ENCODE data around the gene MTPN. TPM values are rescaled to one million over a fixed set of nuclear protein-coding genes. Genes with fewer than 3 reads are reported as not detected.

The MTPN gene
- total RNA-seq, 1 donor from 2014 or later, result 67.9 TPM

GRCh38 chr7:135978624-135979023, 1.5 kb upstream of the MTPN start:
- Histone ChIP-seq H3K4me3 (no peak overlapping the region), H3K36me3 (no peaks in the 10 kb centered on the region), H3K9me3 (replicated peaks) (no peaks in the 10 kb centered on the region), H3K27me3 (ENCODE audit: low read depth) (no peaks in the 10 kb centered on the region), H3K4me1 (peaks cover 64% of the 10 kb centered on the region), H3K27ac (replicated peaks) (no peak overlapping the region)
- intact Hi-C loops (cut with micrococcal nuclease), result no loop called here
- DNase-seq, result no peak
- no peak for TF ChIP-seq CTCF (IDR thresholded peaks at IDR 0.05; ENCODE audit: borderline replicate concordance)

GRCh38 chr7:135977742-135978066, 545 bp upstream of the MTPN start:
- Histone ChIP-seq H3K36me3 (no peaks in the 10 kb centered on the region), H3K4me1 (peaks cover 73% of the 10 kb centered on the region), H3K27ac (replicated peaks) (peak overlapping the region; percentile 92), H3K27me3 (ENCODE audit: low read depth) (no peaks in the 10 kb centered on the region), H3K4me3 (peak overlapping the region; percentile 93), H3K9me3 (replicated peaks) (no peaks in the 10 kb centered on the region)
- intact Hi-C loops (cut with micrococcal nuclease), result no loop called here
- TF ChIP-seq CTCF (IDR thresholded peaks at IDR 0.05; ENCODE audit: borderline replicate concordance), result no peak
- DNase-seq, result no peak

- TF ChIP-seq CTCF (IDR thresholded peaks at IDR 0.05; ENCODE audit: borderline replicate concordance), result no peak
- Histone ChIP-seq H3K27me3 (ENCODE audit: low read depth) (no peaks in the 10 kb centered on the region), H3K27ac (replicated peaks) (peak overlapping the region; percentile 92), H3K9me3 (replicated peaks) (no peaks in the 10 kb centered on the region), H3K4me3 (peak overlapping the region; percentile 93), H3K4me1 (peaks cover 81% of the 10 kb centered on the region), H3K36me3 (peaks cover 9% of the 10 kb centered on the region)
- intact Hi-C loops (cut with micrococcal nuclease), result no loop called here
- no peak for DNase-seq
Observed at GRCh38 chr7:135976312-135977006, 700 bp downstream of the MTPN start.

- Histone ChIP-seq H3K36me3 (peaks cover 9% of the 10 kb centered on the region), H3K4me1 (peaks cover 77% of the 10 kb centered on the region), H3K9me3 (replicated peaks) (no peaks in the 10 kb centered on the region), H3K27me3 (ENCODE audit: low read depth) (no peaks in the 10 kb centered on the region), H3K4me3 (peak overlapping the region; percentile 93), H3K27ac (replicated peaks) (no peak overlapping the region)
- no peak for DNase-seq
- no peak for TF ChIP-seq CTCF (IDR thresholded peaks at IDR 0.05; ENCODE audit: borderline replicate concordance)
- intact Hi-C loops (cut with micrococcal nuclease), result no loop called here
Observed at GRCh38 chr7:135975166-135975565, 2.0 kb downstream of the MTPN start.

GRCh38 chr7:135974667-135975066, 2.5 kb downstream of the MTPN start:
- H3K4me3 ChIP-seq, result no peak overlapping the region
- H3K27ac ChIP-seq (replicated peaks), result no peak overlapping the region
- H3K4me1 ChIP-seq, result peaks cover 72% of the 10 kb centered on the region
- DNase-seq, result no peak
- H3K9me3 ChIP-seq (replicated peaks), result no peaks in the 10 kb centered on the region
- intact Hi-C loops (cut with micrococcal nuclease), result no loop called here
- peaks cover 14% of the 10 kb centered on the region for H3K36me3 ChIP-seq
- no peak for TF ChIP-seq CTCF (IDR thresholded peaks at IDR 0.05; ENCODE audit: borderline replicate concordance)
- no peaks in the 10 kb centered on the region for H3K27me3 ChIP-seq (ENCODE audit: low read depth)
